ENCODE data around the gene ETV1. TPM values are rescaled to one million over a fixed set of nuclear protein-coding genes. Genes with fewer than 3 reads are reported as not detected.

ETV1 gene
- total RNA-seq, 1 experiment from 2014 or later, result 68.5 TPM

DNA sequence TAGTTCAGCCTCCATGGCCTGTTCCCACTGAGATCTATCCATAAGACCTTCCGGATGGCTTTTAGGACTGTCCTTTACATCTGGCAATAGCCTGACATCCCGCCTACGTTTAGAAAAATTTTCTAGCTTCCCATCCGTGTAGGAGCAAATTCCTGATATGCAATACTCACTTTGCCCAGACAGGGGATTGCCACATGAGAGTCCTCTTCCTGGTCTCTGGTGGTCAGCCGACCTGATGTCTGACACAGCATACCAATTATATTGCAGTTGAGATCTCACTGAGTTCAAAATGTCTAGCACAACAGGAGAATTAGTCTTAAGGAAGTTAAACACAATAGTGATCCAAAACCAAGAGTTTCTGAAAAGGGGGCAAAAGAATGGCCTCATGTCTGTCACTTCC, 9.4 kb upstream of the ETV1 start:
- Histone ChIP-seq H3K9me3 (ENCODE audit: control insufficient read depth, low read depth, low read length) (no peaks in the 10 kb centered on the region), H3K23me2 (ENCODE audit: insufficient read length, low read depth, low read length, poor library complexity, severe bottlenecking) (no peaks in the 10 kb centered on the region), H3K79me1 (ENCODE audit: insufficient read depth, low read depth, low read length, poor library complexity, severe bottlenecking) (no peaks in the 10 kb centered on the region), H2BK15ac (ENCODE audit: low read depth, low read length) (no peak overlapping the region), H4K91ac (ENCODE audit: insufficient read length, low read depth, low read length) (no peak overlapping the region), H3K4me1 (ENCODE audit: insufficient read depth, low read length) (peaks cover 5% of the 10 kb centered on the region; the same call in 1 of the 2 replicates), H3K23ac (ENCODE audit: insufficient read length, low read depth, low read length) (no peak overlapping the region), H3K18ac (ENCODE audit: insufficient read length, low read depth, low read length) (no peak overlapping the region), H3K56ac (ENCODE audit: insufficient read length, low read depth, low read length) (no peak overlapping the region), H3K4me2 (ENCODE audit: insufficient read depth, insufficient read length, low read length) (no peak overlapping the region), H2AK5ac (ENCODE audit: insufficient read length, low read length) (no peak overlapping the region), H4K5ac (ENCODE audit: insufficient read length, low read depth, low read length) (no peak overlapping the region), H3K79me2 (ENCODE audit: insufficient read depth, low read length) (no peaks in the 10 kb centered on the region), H2BK120ac (ENCODE audit: low read depth, low read length, poor library complexity, severe bottlenecking) (no peak overlapping the region), H3K4ac (ENCODE audit: low read depth, low read length) (no peak overlapping the region), H4K20me1 (ENCODE audit: control insufficient read depth, insufficient read depth, insufficient read length) (no peaks in the 10 kb centered on the region), H3K27me3 (ENCODE audit: insufficient read depth, low read length) (no peaks in the 10 kb centered on the region), H2BK5ac (ENCODE audit: insufficient read length, low read length) (no peak overlapping the region), H4K8ac (replicated peaks; ENCODE audit: insufficient read length, low read depth, low read length) (no peak overlapping the region), H3K9ac (ENCODE audit: extremely low read depth, insufficient read length, low read length) (no peak overlapping the region), H3T11ph (ENCODE audit: low read length) (no peak overlapping the region), H3K14ac (ENCODE audit: insufficient read depth, low read length) (no peak overlapping the region), H2BK20ac (ENCODE audit: low read depth, low read length, poor library complexity, severe bottlenecking) (no peak overlapping the region), H2BK12ac (ENCODE audit: insufficient read length, low read depth, low read length) (no peak overlapping the region), H3K27ac (ENCODE audit: insufficient read length, low read depth, low read length) (no peak overlapping the region), H2AFZ (ENCODE audit: low read length) (no peak overlapping the region)
- H3K27me3 Mint-ChIP-seq (ENCODE audit: low read depth), result no peaks in the 10 kb centered on the region
- H3K4me3 Mint-ChIP-seq, result no peak overlapping the region
- H3K36me3 Mint-ChIP-seq (ENCODE audit: insufficient read depth in 1 of 3, low read depth in 3 of 3), result no peaks in the 10 kb centered on the region; a peak in 1 of 7 replicates
- DNase-seq, result no peak
- TF ChIP-seq, protein P1, sequence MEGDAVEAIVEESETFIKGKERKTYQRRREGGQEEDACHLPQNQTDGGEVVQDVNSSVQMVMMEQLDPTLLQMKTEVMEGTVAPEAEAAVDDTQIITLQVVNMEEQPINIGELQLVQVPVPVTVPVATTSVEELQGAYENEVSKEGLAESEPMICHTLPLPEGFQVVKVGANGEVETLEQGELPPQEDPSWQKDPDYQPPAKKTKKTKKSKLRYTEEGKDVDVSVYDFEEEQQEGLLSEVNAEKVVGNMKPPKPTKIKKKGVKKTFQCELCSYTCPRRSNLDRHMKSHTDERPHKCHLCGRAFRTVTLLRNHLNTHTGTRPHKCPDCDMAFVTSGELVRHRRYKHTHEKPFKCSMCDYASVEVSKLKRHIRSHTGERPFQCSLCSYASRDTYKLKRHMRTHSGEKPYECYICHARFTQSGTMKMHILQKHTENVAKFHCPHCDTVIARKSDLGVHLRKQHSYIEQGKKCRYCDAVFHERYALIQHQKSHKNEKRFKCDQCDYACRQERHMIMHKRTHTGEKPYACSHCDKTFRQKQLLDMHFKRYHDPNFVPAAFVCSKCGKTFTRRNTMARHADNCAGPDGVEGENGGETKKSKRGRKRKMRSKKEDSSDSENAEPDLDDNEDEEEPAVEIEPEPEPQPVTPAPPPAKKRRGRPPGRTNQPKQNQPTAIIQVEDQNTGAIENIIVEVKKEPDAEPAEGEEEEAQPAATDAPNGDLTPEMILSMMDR (conservative IDR thresholded peaks at IDR 0.05), result no peak
- WGBS (ENCODE audit: extremely low coverage, insufficient read length, low lambda C conversion rate), result no CpG with 5 or more reads among the region's 5 CpGs
- no peak overlapping the region for H3K27ac Mint-ChIP-seq
- peaks cover 11 to 21% of the 10 kb centered on the region in 2 experiments for H3K4me1 Mint-ChIP-seq
- no peaks in the 10 kb centered on the region for H3K9me3 Mint-ChIP-seq
